Heart left ventricle (tissue), 13 donors: ENCODE data around the gene LLPH.

Experiments
- CTCF ChIP-seq, 12 donors: fragments of 200-600 bp; sonication (generic) in 4 of 12; IDR thresholded peaks; one replicate each; pipeline versions ENCODE4 v1.5.0 to v1.8.0; 2018 to 2022; ENCODE audit warnings: antibody characterized with exemption in 12 of 12, mild to moderate bottlenecking in 5 of 12
- POLR2A ChIP-seq, 2 donors: fragments of 450-650 bp; IDR thresholded peaks; one replicate each; pipeline ENCODE4 v1.6.1; 2017; ENCODE audit warnings: antibody characterized with exemption in 2 of 2, mild to moderate bottlenecking in 2 of 2, moderate library complexity in 2 of 2
- donor health status: ischemic (EF 13 %, LVEDD 7.1; RV severe dilation, severe dysfunction).
- donor health status: DM: no; HTN: yes; CAD: no.
- donor health status: DM: no; HTN: no; CAD: no.
- donor health status: ischemic (EF 25% LVEDD 6.9; RV normal size, moderate dysfunction).
- donor health status: ischemic (EF 25% LVEDD 5.7; RV mildly dilated, moderate dysfunction).
- donor health status: ischemic (EF 35%, LVEDD 5.7; RV mildly dilated, moderate dysfunction).
- donor health status: nonischemic (EF 11% LVEDD 7.7; RV severe dilation, severe dysfunction).
- donor health status: DM: yes; HTN: yes; CAD: no.
- donor health status: PGD.
- donor health status: ischemic (EF 29% LVEDD 5.4; RV normal size, mild dysfunction).
- donor health status: nonischemic (EF 23%, LVEDD 6.1; RV moderate dilation, normal function).

- TF ChIP-seq CTCF (IDR thresholded peaks at IDR 0.05), result no peak
- no peak for TF ChIP-seq POLR2A (IDR thresholded peaks at IDR 0.05)
Observed at GRCh38 chr12:66139328-66139727, 8.8 kb upstream of the LLPH start.
